ENCODE data around the gene UTY. TPM values are rescaled to one million over a fixed set of nuclear protein-coding genes. Genes with fewer than 3 reads are reported as not detected.

Gene UTY
- 2.8 and 3.4 TPM in 2 replicates for total RNA-seq (2014; rRNA removed; shearing (Covaris generic))
- 1.7 and 2.4 TPM in 2 replicates for polyA plus RNA-seq (2015; cell fraction: cytosol; rRNA removed)
- polyA plus RNA-seq (2015; cell fraction: nucleus; rRNA removed), result 10.2 and 12.5 TPM in 2 replicates

DNA sequence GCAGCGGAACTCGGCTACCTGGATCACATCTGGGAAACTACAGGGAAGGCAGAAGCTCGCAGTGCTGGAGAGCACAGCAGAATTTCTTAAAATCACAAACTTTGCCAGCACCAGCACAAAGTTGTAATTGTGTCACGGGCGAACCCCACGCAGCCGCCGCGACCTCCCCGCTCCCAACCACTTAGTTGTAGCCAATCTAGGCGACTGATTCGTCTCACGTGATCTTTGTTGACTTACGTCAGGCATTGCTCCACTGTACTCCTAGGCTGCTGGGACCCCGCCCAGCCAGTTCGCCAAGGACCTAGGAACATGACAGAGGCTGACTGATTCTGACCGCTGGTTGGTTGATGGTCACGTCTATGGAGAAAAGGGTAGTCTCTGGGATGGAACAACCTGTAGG lies at the start of gene UTY:
Gene UTY, minus strand, starts transcription at position 206 of the 400 bp plus-strand sequence. CDS start 368 bp downstream, outside the sequence.
- peak; percentile 67 for DNase-seq (ENCODE audit: low read depth)

DNA sequence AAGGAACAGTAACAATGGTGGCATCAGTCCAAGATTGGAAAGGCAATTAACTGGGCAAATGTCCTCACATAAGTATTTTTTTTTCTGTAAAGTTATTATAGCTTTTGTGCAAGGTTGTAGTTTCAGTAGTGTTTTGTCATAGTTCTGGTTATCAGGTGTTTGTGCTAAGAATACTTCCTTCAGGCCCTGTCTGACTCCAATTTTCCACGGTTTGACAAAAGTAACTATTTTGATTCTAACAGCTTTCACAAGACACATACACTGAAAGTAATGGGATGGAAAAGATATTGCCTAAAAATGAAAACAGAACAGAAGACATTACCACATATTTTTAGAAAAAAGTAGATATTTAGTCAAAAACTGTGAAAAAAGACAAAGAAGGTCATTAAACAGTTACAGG lies 40.6 kb upstream of the UTY start:
- DNase-seq (ENCODE audit: low read depth), result no peak

GRCh38 chrY:13501215-13501614 lies 21.4 kb upstream of the UTY start:
- DNase-seq (ENCODE audit: low read depth), result no peak

- DNase-seq (ENCODE audit: low read depth), result no peak
Observed at GRCh38 chrY:13493737-13494136, 13.9 kb upstream of the UTY start.

- DNase-seq (ENCODE audit: low read depth), result no peak
Observed at GRCh38 chrY:13492408-13492807, 12.6 kb upstream of the UTY start.

GRCh38 chrY:13488738-13489137 lies 8.9 kb upstream of the UTY start:
- no peak for DNase-seq (ENCODE audit: low read depth)

DNA sequence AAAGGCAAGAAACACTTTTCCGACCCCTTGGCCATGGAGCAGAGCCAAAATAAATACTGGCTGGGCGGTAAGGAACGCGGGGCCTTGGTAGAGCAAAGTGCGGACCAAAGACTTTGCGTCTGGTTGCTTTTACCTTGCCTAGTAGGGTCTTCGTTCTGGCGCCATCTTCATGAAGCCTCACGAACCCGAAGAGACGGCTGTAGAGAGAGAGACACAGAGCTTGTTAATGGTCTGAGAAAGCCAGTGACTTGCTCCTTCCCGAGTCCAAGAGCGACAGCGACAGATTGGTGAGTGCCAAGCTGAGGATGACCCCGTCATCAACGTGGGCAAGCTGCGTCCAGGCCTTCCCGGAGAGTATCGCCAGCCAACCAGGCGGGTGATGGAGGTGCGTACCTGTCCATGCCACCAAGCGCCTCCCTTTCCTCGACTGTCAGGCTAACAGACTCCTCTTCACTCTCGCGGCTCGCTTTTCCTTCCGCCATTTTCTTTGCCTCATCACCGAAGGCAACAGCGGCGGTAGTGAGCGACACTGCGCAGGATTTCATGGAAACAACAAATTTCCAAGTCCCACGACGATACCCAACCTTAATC lies 617 bp downstream of the UTY start:
- DNase-seq (ENCODE audit: low read depth), result peak; percentile 8

GRCh38 chrY:13478126-13478785 lies 1.6 kb downstream of the UTY start:
- peak; percentile 47 for DNase-seq (ENCODE audit: low read depth)

- peak; percentile 53 for DNase-seq (ENCODE audit: low read depth)
Observed at GRCh38 chrY:13474997-13475396, 4.8 kb downstream of the UTY start.

DNA sequence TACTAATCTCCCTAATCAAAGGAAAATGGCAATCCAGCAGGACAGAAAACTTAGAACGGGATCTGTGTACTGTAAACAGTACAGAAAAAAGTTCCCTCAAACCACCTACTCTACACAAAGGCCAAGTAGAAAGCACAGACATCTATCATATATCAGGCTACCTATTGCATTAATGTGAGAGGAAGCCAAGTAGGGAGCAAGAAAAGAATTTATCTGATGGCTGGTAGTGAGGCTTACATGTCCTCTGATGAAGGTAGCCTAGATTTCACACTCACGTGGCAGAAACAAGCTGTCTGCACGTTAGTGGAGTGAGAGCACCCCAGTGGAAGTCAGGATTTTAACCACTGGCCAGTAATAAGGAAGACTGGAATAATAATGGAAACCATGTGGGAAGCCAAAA lies 28.3 kb downstream of the UTY start:
- DNase-seq (ENCODE audit: low read depth), result no peak

GRCh38 chrY:13450596-13451130 lies 29.2 kb downstream of the UTY start:
- DNase-seq (ENCODE audit: low read depth), result no peak

DNA sequence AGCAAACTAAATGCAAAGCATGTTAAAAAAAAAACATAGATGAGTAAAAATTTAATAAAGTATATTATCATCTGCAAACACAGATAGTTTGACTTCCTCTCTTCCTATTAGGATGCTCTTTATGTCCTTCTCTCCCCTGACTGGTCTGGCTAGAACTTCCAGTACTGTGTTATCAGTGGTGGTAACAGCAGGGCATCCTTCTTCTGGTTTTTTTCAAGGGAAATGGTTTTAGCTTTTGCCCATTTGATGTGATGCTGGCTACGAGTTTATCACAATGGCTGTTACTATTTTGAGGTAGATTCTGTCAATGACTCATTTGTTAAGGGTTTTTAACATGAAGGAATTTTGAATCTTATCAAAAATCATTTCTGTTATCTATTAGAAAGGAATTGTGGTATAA lies 34.3 kb downstream of the UTY start:
- DNase-seq (ENCODE audit: low read depth), result no peak

DNA sequence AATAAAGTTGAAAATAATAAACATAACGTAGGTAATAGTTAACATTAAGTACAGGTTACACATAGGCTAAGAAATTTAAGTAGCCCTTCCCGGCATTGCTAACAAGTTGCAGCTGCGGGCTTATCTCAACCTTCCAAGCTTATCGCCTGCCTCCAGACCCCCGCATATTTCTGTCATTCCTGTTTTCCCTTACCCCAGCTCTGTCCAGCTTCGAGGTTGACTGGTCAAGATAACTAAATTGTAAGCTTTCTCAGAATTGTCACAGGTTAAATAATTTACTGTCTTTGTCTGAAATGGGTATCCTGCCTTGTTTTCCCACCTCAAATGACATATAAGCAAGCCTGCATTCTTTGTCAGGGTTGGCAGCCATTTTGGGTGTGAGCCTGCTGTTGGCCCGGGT lies 36.7 kb downstream of the UTY start:
- DNase-seq (ENCODE audit: low read depth), result no peak

DNA sequence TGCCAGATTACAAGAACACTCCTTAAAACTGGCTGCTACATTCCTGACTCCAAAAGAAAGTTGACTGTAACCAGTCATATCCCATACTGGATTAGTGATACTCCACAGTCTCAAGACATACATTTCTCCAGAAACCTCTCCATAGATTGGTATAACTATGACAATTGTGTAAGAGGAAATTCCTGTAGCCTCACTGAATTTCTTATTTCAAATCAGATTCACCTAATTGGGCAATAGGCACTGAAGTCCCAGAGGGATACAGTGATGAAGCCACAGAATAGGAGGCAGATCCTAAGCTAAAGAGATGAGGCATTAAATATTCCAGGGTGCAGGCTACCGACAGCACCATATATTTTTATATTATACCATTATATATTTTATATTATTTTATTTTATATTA lies 39.0 kb downstream of the UTY start:
- no peak for DNase-seq (ENCODE audit: low read depth)

- DNase-seq (ENCODE audit: low read depth), result no peak
Observed at GRCh38 chrY:13435968-13436937, 43.6 kb downstream of the UTY start.

DNA sequence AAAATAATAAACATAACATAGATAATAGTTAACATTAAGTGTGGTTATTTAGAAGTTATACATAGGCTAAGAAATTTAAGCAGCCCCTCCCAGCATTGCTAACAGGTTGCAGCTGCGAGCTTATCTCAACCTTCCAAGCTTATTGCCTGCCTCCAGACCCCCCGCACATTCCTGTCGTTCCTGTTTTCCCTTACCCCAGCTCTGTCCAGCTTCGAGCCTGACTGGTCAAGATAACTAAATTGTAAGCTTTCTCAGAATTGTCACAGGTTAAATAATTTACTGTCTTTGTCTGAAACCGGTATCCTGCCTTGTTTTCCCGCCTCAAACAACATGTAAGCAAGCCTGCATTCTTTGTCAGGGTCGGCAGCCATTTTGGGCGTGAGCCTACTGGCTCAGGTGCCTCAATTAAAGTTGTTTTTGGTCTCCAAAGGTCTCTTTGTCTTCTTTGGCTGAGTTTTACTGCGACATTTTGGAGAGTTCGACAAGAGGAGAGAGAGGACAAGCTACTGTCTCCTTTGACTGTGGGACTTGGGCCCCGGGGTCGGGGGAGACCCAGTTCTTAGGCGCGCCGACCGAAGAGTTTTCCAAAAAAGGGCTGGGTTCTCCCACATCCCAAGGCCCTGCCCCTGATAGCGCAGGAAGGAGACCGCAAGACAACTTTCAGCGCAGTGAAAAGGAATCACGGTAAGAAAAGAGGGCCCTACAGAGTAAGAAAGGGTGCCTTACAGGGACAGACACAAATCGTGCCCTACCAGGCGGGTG lies 44.4 kb downstream of the UTY start:
- no peak for DNase-seq (ENCODE audit: low read depth)

DNA sequence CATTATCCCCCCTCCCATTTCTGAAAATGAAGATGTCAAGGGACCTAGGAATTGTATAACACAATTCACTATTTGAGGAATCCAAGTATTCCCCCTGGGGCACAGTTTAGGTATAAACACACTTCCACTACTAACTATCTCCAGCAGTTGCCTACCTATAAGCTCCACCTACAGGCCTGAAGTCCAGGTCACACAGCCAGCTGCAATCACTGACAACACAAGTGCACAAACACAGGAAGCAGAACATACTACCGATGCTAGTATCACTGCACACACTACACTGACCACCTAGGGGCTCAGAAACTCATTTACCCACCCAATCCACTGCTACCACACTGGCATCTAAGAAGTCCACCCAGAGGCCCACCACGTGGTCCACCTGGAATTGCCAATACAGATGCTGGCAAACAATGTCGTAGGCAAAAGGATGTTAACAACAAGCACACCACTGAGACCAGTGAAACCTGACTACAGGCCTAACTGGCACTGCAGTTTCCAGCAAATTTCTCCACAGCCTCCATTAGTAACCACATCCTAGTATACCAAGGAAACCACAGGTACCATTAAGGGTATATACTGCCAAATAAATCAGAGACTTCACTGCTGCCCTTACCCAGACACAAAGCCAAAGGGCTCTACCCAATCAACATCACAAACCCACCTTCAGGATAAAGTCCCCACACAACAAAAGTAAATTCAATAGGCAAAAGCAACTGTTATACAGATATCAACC lies 47.4 kb downstream of the UTY start:
- DNase-seq (ENCODE audit: low read depth), result no peak

DNA sequence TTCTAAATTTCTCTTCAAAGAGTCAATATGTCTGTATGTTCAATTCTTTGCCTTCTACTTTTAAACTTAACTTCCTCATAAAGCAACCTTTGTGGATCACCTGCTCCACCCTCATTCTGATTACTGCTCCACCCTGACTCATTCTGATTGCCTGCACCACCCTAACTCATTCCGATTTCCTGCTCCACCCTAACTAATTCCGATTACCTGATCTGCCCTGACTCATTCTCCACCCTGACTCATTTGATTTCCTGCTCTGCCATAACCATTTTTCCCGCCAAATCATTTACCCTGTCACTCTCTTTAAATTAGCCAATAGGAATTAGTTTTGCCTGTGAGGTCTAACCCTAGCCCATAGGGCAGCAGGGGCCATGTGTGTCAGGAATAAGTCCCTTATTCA lies 50.3 kb downstream of the UTY start:
- DNase-seq (ENCODE audit: low read depth), result peak; percentile 80

DNA sequence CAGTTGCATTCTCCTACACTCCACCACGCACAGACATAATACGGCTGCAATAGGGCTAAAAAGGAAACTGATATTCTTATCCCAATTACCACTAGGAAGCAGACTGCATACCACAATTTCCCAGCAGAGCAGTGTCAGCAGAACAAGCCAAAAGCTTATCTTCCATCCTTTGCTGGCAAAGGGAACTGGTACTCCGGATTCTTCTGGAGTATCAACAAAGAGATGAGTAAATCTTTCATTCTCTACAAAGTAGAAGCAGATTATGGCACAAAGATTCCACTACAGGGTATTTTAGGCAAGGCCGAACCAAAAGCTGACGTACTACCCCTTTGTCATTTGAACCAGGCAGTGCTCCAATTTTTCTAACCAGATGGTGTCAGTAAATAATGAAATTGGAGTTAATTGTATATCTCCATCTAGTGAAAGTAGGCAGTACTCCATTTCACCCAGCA lies 56.5 kb downstream of the UTY start:
- DNase-seq (ENCODE audit: low read depth), result no peak
